NCI-H2196 treated with DMSO at 0.1 percent for 48 hours (cell line): ENCODE measurements around the gene C11orf86.
"Not testable (repeated sequence)": the region's sequence is repeated elsewhere in the genome, so short reads cannot be mapped to it uniquely, and the experiment has no call there.

Source experiments
- DNase-seq: peaks from one replicate; lab custom pipeline; 2025; ENCODE audit not compliant: unreplicated experiment; lab: John Stamatoyannopoulos, UW

The C11orf86 gene

DNA sequence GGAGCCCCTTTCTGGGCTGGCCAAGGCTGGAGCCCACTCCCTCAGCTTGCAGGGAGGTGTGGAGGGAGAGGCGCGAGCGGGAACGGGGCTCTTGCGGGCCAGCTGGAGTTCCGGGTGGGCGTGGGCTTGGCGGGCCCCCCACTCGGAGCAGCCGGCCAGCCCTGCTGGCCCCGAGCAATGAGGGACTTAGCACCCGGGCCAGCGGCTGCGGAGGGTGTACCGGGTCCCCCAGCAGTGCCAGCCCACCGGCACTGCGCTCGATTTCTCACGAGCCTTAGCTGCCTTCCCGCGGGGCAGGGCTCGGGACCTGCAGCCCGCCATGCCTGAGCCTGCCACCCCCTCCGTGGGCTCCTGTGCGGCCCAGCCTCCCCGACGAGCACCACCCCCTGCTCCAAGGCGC lies 13.6 kb downstream of the C11orf86 start:
- DNase-seq, result not testable (repeated sequence)

DNA sequence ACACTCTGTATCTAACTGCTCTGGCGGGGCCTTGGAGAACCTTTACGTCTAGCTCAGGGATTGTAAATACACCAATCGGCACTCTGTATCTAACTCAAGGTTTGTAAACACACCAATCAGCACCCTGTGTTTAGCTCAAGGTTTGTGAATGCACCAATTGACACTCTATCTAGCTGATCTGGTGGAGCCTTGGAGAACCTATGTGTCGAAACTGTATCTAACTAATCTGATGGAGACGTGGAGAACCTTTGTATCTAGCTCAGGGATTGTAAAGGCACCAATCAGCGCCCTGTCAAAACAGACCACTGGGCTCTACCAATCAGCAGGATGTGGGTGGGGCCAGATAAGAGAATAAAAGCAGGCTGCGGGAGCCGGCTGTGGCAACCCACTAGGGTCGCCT lies 14.3 kb downstream of the C11orf86 start:
- not testable (repeated sequence) for DNase-seq

GRCh38 chr11:66992041-66992440 lies 16.9 kb downstream of the C11orf86 start:
- DNase-seq, result no peak

GRCh38 chr11:66996609-66997273 lies 21.6 kb downstream of the C11orf86 start:
- no peak for DNase-seq

DNA sequence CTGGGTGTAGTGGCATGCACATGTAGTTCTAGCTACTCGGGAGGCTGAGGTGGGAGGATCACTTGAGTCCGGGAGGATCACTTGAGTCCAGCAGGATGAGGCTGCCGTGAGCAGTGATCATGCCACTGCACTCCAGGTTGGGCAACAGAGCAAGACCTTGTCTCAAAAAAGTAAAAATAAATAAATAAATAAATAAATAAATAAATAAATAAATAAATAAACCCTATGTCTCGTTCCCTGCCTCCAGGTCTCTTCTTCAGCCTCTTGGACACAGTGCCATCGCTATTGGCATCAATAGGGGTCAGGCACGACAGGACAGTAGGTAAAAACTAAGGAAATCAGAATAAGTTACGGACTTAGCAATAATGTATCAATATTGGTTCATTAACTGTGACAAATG lies 24.5 kb downstream of the C11orf86 start:
- DNase-seq, result no peak

- DNase-seq, result no peak
Observed at GRCh38 chr11:67001332-67001731, 26.2 kb downstream of the C11orf86 start.

DNA sequence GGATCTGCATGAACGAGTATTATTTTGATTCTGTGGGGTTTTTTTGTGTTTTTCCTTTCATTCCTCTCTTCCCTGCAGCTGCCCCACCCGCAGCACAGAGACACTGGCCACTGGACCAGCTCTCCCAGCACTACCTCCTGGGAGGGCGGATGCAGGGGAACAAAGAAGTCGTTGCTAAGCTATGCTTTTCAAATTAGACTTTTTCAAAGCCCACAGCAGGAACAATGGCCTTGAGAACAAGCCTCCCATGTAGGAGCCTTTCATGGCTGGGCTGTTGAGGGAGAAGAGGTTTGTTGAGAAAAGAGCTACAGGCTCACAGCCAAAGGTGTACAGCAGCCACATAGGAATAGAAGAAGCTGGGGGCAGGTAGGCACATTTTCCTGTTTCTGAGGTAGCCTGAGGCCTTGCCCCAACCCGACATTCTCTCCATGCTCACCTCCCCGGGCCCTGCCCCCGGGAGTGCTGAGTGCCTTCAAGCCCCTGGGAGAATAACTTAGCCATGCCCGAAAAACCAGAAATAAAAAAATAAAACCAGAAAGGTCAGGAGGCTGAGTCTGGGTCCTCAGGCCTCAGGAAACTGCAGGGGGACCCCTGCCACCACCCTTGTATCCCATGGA lies 27.3 kb downstream of the C11orf86 start:
- DNase-seq, result no peak

GRCh38 chr11:67002921-67003411 lies 27.9 kb downstream of the C11orf86 start:
- no peak for DNase-seq

GRCh38 chr11:67005200-67005599 lies 30.1 kb downstream of the C11orf86 start:
- DNase-seq, result not testable (repeated sequence)

- no peak for DNase-seq
Observed at GRCh38 chr11:67006029-67006884, 31.2 kb downstream of the C11orf86 start.

- no peak for DNase-seq
Observed at GRCh38 chr11:67007126-67007525, 32.0 kb downstream of the C11orf86 start.

- no peak for DNase-seq
Observed at GRCh38 chr11:67010296-67010905, 35.3 kb downstream of the C11orf86 start.

- no peak for DNase-seq
Observed at GRCh38 chr11:67013511-67014045, 38.5 kb downstream of the C11orf86 start.

DNA sequence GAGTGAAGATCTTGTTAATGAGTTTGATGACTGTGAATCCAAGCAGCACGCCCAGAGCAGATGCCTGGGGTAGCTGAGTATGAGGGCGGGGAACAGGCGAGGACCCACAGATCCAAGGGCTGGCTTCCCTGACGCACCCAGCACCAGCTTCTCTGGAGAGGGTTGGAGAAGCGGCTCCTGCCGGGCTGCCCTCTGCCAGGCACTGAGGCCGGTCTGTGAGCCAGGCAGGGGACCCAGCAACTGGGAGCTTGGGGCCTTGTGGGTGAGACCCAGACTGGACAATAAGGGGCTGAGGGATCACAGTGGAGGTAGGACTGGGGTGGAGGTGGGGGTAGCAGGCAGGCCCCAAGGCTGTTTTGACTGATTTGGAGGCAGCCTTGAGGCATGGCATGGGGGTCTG lies 39.2 kb downstream of the C11orf86 start:
- no peak for DNase-seq

- no peak for DNase-seq
Observed at GRCh38 chr11:67015048-67015447, 39.9 kb downstream of the C11orf86 start.

DNA sequence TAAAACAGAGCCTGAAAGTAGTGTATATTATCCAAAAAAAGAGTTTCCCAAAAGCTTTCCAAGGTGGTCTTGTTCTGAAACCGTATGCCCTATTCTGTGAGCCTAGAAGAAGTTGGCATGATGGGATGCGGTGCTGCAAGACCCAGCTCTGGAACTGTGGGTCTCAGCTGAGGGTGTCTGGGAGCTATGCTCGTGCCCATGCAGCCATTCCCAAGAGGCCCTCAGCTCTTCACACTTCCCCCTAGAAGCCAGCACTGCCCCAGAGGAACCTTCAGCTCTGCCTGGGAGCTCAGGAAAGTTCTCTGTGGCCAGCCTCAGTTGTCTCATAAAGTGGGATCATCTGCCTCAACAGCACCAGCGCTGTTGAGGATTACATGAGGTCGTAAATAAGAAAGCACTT lies 41.4 kb downstream of the C11orf86 start:
- DNase-seq, result no peak

- no peak for DNase-seq
Observed at GRCh38 chr11:67020949-67021348, 45.8 kb downstream of the C11orf86 start.

- no peak for DNase-seq
Observed at GRCh38 chr11:67022341-67022933, 47.3 kb downstream of the C11orf86 start.

GRCh38 chr11:67022961-67023956 lies 48.2 kb downstream of the C11orf86 start, which contains the start of gene SYT12:
Gene SYT12, plus strand, starts transcription at chr11:67023134. Its CDS starts 7,011 bp downstream, at chr11:67030145.
- DNase-seq, result no peak
